K562 (cell line): Measurements from ENCODE around the gene CAGE1. TPM values are rescaled to one million over a fixed set of nuclear protein-coding genes. Genes with fewer than 3 reads are reported as not detected.

Source experiments
- ATAC-seq: fragments of 200-7000 bp; cut with Tn5 transposase; 3 replicates; pipeline ENCODE4 v1.9.1; 2020; ENCODE audit warnings: moderate library complexity
- BruUV-seq: library from RNA; stranded (reverse); fragments of 400-500 nt; replicated peaks from 2 replicates; lab custom pipeline; 2021; lab: Mats Ljungman, UMichigan
- CTCF ChIA-PET: fragments of 300-600 bp; formaldehyde crosslinking; extraction: SDS; loops from one replicate; lab custom pipeline; 2021; ENCODE audit warnings: low intra/inter-chr PET ratio; lab: Yijun Ruan, JAX
- POLR2A ChIA-PET: fragments of 300-600, 350-650 bp; sonication (Branson Sonifier 250); formaldehyde crosslinking; extraction: SDS; loops from one replicate; lab custom pipeline; 2021; ENCODE audit warnings: antibody characterized with exemption, inconsistent platforms; lab: Yijun Ruan, JAX
- DNase-seq, 4 experiments: peaks; one replicate each; pipeline versions ENCODE4 v3.0.0 to v3.0.0-alpha.2; 2011 to 2018; ENCODE audit warnings: low spot score in 3 of 4, mixed read lengths in 3 of 4; ENCODE audit errors: extremely low read depth in 1 of 4
- FAIRE-seq: peaks from 2 replicates; lab custom pipeline; 2011; peaks lifted over from hg19 to GRCh38; lab: Jason Lieb, UNC
- H2AFZ ChIP-seq: 2 replicates; pipeline ENCODE4 v1.6.0; 2011; ENCODE audit warnings: low read depth, low read length, control low read depth, inconsistent platforms
- H3K27ac ChIP-seq: fragments of 200-600 bp; 3 replicates; pipeline ENCODE4 v1.8.0; 2011; ENCODE audit warnings: low read depth, mild to moderate bottlenecking, control low read depth, inconsistent platforms, low read length, moderate library complexity, mixed read lengths; ENCODE audit errors: extremely low read depth
- H3K27me3 ChIP-seq, 2 experiments: fragments of 300-600 bp in 1 of 2; 2 replicates in 1 of 2; 3 replicates in 1 of 2; pipeline versions ENCODE4 v1.6.0 to v1.8.0; 2011; ENCODE audit warnings: inconsistent platforms in 2 of 2, low read length in 2 of 2, mild to moderate bottlenecking in 1 of 2, mixed read lengths in 1 of 2, moderate library complexity in 1 of 2; ENCODE audit not compliant: control insufficient read depth in 2 of 2, insufficient read depth in 2 of 2
- H3K36me3 ChIP-seq: fragments of 300-600 bp; 3 replicates; pipeline ENCODE4 v1.8.0; 2011; ENCODE audit warnings: mild to moderate bottlenecking, low read length, inconsistent platforms; ENCODE audit not compliant: control insufficient read depth, insufficient read depth
- H3K4me1 ChIP-seq, 2 experiments: fragments of 200-600 bp in 1 of 2; replicated peaks in 1 of 2; 2 replicates in 1 of 2; 3 replicates in 1 of 2; pipeline versions ENCODE4 v1.5.1 to v1.8.0; 2011; ENCODE audit warnings: inconsistent platforms in 2 of 2, low read length in 2 of 2, mild to moderate bottlenecking in 1 of 2, mixed read lengths in 1 of 2, moderate library complexity in 1 of 2; ENCODE audit not compliant: control insufficient read depth in 2 of 2, insufficient read depth in 2 of 2
- H3K4me2 ChIP-seq: 2 replicates; pipeline ENCODE4 v1.6.1; 2011; ENCODE audit warnings: low read length, control low read depth, inconsistent platforms, mixed read lengths; ENCODE audit not compliant: insufficient read depth
- H3K4me3 ChIP-seq: fragments of 200-600 bp; sonication (generic), shearing (Covaris generic); 2 replicates; pipeline ENCODE4 v1.5.1; 2016; ENCODE audit warnings: control low read depth, inconsistent platforms
- H3K79me2 ChIP-seq: fragments of 200-600 bp; 3 replicates; pipeline ENCODE4 v1.8.0; 2011; ENCODE audit warnings: low read length, inconsistent platforms; ENCODE audit not compliant: control insufficient read depth, insufficient read depth
- H3K9ac ChIP-seq, 2 experiments: 2 replicates each; pipeline versions ENCODE4 v1.6.0 to v1.6.1; 2011; ENCODE audit warnings: low read depth in 2 of 2, low read length in 2 of 2, control low read depth in 1 of 2, inconsistent platforms in 1 of 2, mild to moderate bottlenecking in 1 of 2, mixed read lengths in 1 of 2; ENCODE audit not compliant: insufficient read depth in 1 of 2
- H3K9me1 ChIP-seq: one replicate; pipeline ENCODE4 v1.6.0; 2011; ENCODE audit warnings: inconsistent platforms, mild to moderate bottlenecking, low read length, moderate library complexity; ENCODE audit not compliant: control insufficient read depth, insufficient read depth
- H3K9me3 ChIP-seq: replicated peaks from 2 replicates; pipeline ENCODE4 v1.5.1; 2011; ENCODE audit warnings: low read depth, low read length, inconsistent platforms; ENCODE audit not compliant: control insufficient read depth, insufficient read depth
- H4K20me1 ChIP-seq: replicated peaks from 2 replicates; pipeline ENCODE4 v1.6.1; 2011; ENCODE audit warnings: low read length, inconsistent platforms, mixed read lengths; ENCODE audit not compliant: control insufficient read depth, insufficient read depth
- E2F3 ChIP-seq: fragments of 250-450 bp; sonication (Bioruptor Pico); IDR thresholded peaks from 2 replicates; pipeline ENCODE4 v1.4.0; 2020; ENCODE audit warnings: mild to moderate bottlenecking
- MTA1 ChIP-seq: fragments of 450-650 bp; IDR thresholded peaks from 2 replicates; pipeline ENCODE4 v1.6.1; 2017; ENCODE audit warnings: borderline replicate concordance
- MYBL2 ChIP-seq, 2 experiments: fragments of 450-650 bp in 1 of 2; sonication (generic) in 1 of 2; formaldehyde crosslinking in 1 of 2; IDR thresholded peaks; 2 replicates each; pipeline versions ENCODE4 v1.6.1 to v1.8.1; 2017 to 2022; ENCODE audit warnings: borderline replicate concordance in 1 of 2, inconsistent platforms in 1 of 2, low read depth in 1 of 2, mild to moderate bottlenecking in 1 of 2, missing genetic modification reagents in 1 of 2, moderate library complexity in 1 of 2
- NCOA1 ChIP-seq: fragments of 450-650 bp; IDR thresholded peaks from 2 replicates; pipeline ENCODE4 v1.6.1; 2016; ENCODE audit warnings: low read depth
- RBFOX2 ChIP-seq: fragments of 200-400 bp; formaldehyde crosslinking; IDR thresholded peaks from 2 replicates; pipeline ENCODE4 v1.6.1; 2017; ENCODE audit warnings: low read depth, mild to moderate bottlenecking, low read length, moderate library complexity
- SMAD3 ChIP-seq: fragments of 450-650 bp; formaldehyde crosslinking; conservative IDR thresholded peaks from 2 replicates; pipeline ENCODE4 v1.4.0; 2020; ENCODE audit warnings: mild to moderate bottlenecking
- ZKSCAN8 ChIP-seq: fragments of 200-800 bp; sonication (Bioruptor generic); IDR thresholded peaks from 2 replicates; pipeline ENCODE4 v1.6.1; 2016; ENCODE audit warnings: missing genetic modification characterization, missing compliant biosample characterization
- ZNF384 ChIP-seq: IDR thresholded peaks from 2 replicates; pipeline ENCODE4 v1.6.1; 2012; ENCODE audit warnings: low read depth, low read length, improper control_type of control experiment
- WGBS: fragments of 100-300 bp; shearing (Covaris generic); methylation state at CpG from one replicate; pipeline ENCODE4 v1.1.6; 2016; ENCODE audit warnings: low coverage, mixed read lengths; ENCODE audit not compliant: insufficient coverage; ENCODE audit errors: missing lambda C conversion rate; 5-methylcytosine and 5-hydroxymethylcytosine counted together
- in situ Hi-C: fragments of 300-500 bp; cut with MboI; formaldehyde crosslinking; loops from 4 replicates; pipeline ENCODE4 v1.15.0; 2018; ENCODE audit warnings: inconsistent platforms, mixed read lengths
- intact Hi-C: fragments of 100-400 bp; cut with micrococcal nuclease; formaldehyde crosslinking; loops from 2 replicates; pipeline ENCODE4 v1.14.2; 2022
- polyA plus RNA-seq, 8 experiments: library from polyadenylated mRNA; depleted of rRNA in 4 of 8; stranded (reverse) in 5 of 8; unstranded in 3 of 8; fragments of >200 nt; fragmentation: Nextera tagmentation in 2 of 8; fragmentation: Illumina TruSeq in 1 of 8; extraction: Ambion mirVana in 2 of 8; extraction: Trizol in 1 of 8; gene quantifications; 2 replicates each; pipeline versions ENCODE4 v1.2.1 to v1.2.3, GENCODE V29; 2011 to 2014; ENCODE audit warnings: inconsistent platforms in 1 of 8, missing spikeins in 1 of 8
- total RNA-seq, 7 experiments: library from RNA; depleted of rRNA in 6 of 7; stranded (reverse); fragments of >200 nt in 6 of 7; fragmentation: Illumina TruSeq in 2 of 7; extraction: Trizol in 2 of 7; gene quantifications; 2 replicates each; pipeline versions ENCODE4 v1.2.1 to v1.2.3, GENCODE V29; 2011 to 2021; ENCODE audit warnings: low replicate concordance in 1 of 7
- TF ChIP-seq, protein P1 (sequence below): fragments of 250-450 bp; sonication (Bioruptor Pico); IDR thresholded peaks from 2 replicates; pipeline ENCODE4 v1.5.0; 2020; ENCODE audit warnings: mild to moderate bottlenecking, borderline replicate concordance

Gene CAGE1
- total and polyA plus RNA-seq, 9 of the 15 experiments (the other 6 are each of a cell fraction or from before 2014, with no cell fraction given) = 0.13 to 0.33 (median 0.18) TPM; not detected in 4

DNA sequence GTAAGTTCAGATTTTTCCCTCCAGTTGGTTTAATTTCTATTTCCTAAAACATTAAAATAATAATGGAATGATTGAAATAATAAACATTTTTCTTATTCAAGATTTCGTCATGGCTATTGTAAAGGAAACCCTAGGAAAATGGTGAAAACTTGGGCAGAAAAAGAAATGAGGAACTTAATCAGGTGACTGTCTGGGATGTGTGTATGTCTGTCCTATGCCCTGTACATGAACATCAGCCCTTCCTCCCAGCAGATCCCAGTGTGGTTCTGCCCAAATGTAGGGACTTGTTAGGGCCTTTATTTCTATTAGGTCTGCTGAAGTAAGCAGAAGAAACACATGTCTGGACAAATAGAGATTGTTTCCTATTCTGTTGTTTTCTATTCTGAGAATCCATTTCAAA is 13.2 kb upstream of the CAGE1 start:
- Histone ChIP-seq H3K27ac (no peak overlapping the region), H3K36me3 (peaks cover 96% of the 10 kb centered on the region), H3K4me1 (no peaks in the 10 kb centered on the region), H3K9me1 (no peaks in the 10 kb centered on the region), H3K79me2 (no peaks in the 10 kb centered on the region), H3K9ac (no peak overlapping the region), H3K4me3 (no peak overlapping the region), H3K27me3 (no peaks in the 10 kb centered on the region), H4K20me1 (no peaks in the 10 kb centered on the region), H3K9me3 (no peaks in the 10 kb centered on the region), H2AFZ (no peak overlapping the region), H3K4me2 (no peak overlapping the region)
- ChIA-PET CTCF (no interaction called here), POLR2A (interaction anchor here (1.7 kb wide), 1 partner anchor 10 kb away, joined by 5 read pairs; no protein-coding TSS in a partner anchor)
- no TSS peak for BruUV-seq
- ATAC-seq (no peak), DNase-seq (no peak), FAIRE-seq (no peak)
- WGBS = 57% methylated on average over 1 of the region's 1 CpG
- in situ Hi-C loops (no loop called here), intact Hi-C loops (no loop called here)
- TF ChIP-seq, protein P1, sequence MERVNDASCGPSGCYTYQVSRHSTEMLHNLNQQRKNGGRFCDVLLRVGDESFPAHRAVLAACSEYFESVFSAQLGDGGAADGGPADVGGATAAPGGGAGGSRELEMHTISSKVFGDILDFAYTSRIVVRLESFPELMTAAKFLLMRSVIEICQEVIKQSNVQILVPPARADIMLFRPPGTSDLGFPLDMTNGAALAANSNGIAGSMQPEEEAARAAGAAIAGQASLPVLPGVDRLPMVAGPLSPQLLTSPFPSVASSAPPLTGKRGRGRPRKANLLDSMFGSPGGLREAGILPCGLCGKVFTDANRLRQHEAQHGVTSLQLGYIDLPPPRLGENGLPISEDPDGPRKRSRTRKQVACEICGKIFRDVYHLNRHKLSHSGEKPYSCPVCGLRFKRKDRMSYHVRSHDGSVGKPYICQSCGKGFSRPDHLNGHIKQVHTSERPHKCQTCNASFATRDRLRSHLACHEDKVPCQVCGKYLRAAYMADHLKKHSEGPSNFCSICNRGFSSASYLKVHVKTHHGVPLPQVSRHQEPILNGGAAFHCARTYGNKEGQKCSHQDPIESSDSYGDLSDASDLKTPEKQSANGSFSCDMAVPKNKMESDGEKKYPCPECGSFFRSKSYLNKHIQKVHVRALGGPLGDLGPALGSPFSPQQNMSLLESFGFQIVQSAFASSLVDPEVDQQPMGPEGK (CRISPR knock-in tag) = no peak
- TF ChIP-seq RBFOX2 (no peak), MYBL2 (IDR thresholded peaks at IDR 0.05; ENCODE audit: low read depth) (no peak), MYBL2 (CRISPR knock-in tag; IDR thresholded peaks at IDR 0.05; ENCODE audit: borderline replicate concordance) (no peak), ZKSCAN8 (CRISPR knock-in tag) (no peak), ZNF384 (no peak), MTA1 (no peak), SMAD3 (CRISPR knock-in tag) (no peak), NCOA1 (no peak), E2F3 (no peak)
